ENCODE data around the gene FBXO36. TPM values are rescaled to one million over a fixed set of nuclear protein-coding genes. Genes with fewer than 3 reads are reported as not detected.

Gene FBXO36
- total RNA-seq, 1 donor from 2014 or later: 3.6 TPM

GRCh38 chr2:229927817-229928321 lies 5.6 kb downstream of the FBXO36 start:
- H3K4me1 Mint-ChIP-seq (ENCODE audit: unreplicated experiment): no peaks in the 10 kb centered on the region
- H3K4me3 Mint-ChIP-seq (ENCODE audit: unreplicated experiment): no peak overlapping the region
- no peaks in the 10 kb centered on the region for H3K36me3 Mint-ChIP-seq (ENCODE audit: low read depth, unreplicated experiment)
- H3K27me3 Mint-ChIP-seq (ENCODE audit: unreplicated experiment): no peaks in the 10 kb centered on the region
- no peak for TF ChIP-seq CTCF (IDR thresholded peaks at IDR 0.05; ENCODE audit: unreplicated experiment)
- no peak overlapping the region for H3K27ac Mint-ChIP-seq (ENCODE audit: unreplicated experiment)
- no peak for DNase-seq (ENCODE audit: low spot score)
- no peaks in the 10 kb centered on the region for H3K9me3 Mint-ChIP-seq (ENCODE audit: unreplicated experiment)

- no peaks in the 10 kb centered on the region for H3K9me3 Mint-ChIP-seq (ENCODE audit: unreplicated experiment)
Measured at GRCh38 chr2:229930656-229931055, 8.4 kb downstream of the FBXO36 start.

DNA sequence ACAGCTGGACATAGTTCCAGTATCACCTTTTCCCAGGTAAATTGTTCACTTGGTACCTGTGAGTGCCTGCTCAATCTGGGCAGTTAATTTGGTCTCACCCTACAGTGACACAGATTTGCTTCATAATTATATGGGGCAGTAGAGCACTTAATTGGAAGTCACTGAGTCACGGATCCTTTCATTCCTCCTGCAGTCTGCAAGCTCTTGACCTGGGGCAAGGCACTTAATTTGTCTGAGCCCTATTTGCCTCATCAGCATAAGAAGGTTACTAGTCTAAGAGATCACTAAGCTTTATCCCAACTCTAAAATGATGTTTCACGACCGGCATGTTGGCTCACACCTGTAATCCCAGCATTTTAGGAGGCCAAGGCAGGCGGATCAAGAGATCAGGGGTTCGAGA lies 8.9 kb downstream of the FBXO36 start:
- H3K27ac Mint-ChIP-seq (ENCODE audit: unreplicated experiment): no peak overlapping the region

More at GRCh38 chr2:229930656-229931055, 8.4 kb downstream of the FBXO36 start:
- Mint-ChIP-seq H3K4me1 (ENCODE audit: unreplicated experiment) (no peaks in the 10 kb centered on the region), H3K4me3 (ENCODE audit: unreplicated experiment) (no peak overlapping the region), H3K36me3 (ENCODE audit: low read depth, unreplicated experiment) (no peaks in the 10 kb centered on the region), H3K27me3 (ENCODE audit: unreplicated experiment) (no peaks in the 10 kb centered on the region), H3K27ac (ENCODE audit: unreplicated experiment) (no peak overlapping the region)
- no peak for DNase-seq (ENCODE audit: low spot score)
- TF ChIP-seq CTCF (IDR thresholded peaks at IDR 0.05; ENCODE audit: unreplicated experiment): no peak

DNA sequence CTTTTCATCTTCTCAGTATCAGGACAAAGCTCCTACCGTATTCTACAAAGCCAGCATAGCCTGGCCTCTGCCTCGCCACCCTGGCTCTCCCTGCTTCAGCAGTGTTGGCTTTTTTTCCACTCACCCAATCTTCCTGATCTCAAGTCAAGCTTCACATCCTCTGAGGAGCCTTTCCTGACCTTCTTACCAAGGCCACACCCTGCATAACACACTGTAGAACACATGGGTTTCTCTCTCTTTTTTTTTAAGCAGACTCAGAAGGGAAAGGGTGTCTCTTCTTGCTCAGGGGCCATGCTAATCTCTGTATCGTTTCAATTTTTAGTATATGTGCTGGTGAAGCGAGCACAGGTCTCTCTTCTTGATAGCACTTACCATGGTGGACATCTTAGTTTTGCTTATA lies 15.2 kb downstream of the FBXO36 start:
- no peaks in the 10 kb centered on the region for H3K9me3 Mint-ChIP-seq (ENCODE audit: unreplicated experiment)
- no peak overlapping the region for H3K27ac Mint-ChIP-seq (ENCODE audit: unreplicated experiment)
- no peaks in the 10 kb centered on the region for H3K36me3 Mint-ChIP-seq (ENCODE audit: low read depth, unreplicated experiment)
- DNase-seq (ENCODE audit: low spot score): no peak
- no peak overlapping the region for H3K4me3 Mint-ChIP-seq (ENCODE audit: unreplicated experiment)
- peaks cover 3% of the 10 kb centered on the region for H3K4me1 Mint-ChIP-seq (ENCODE audit: unreplicated experiment)
- TF ChIP-seq CTCF (IDR thresholded peaks at IDR 0.05; ENCODE audit: unreplicated experiment): no peak
- H3K27me3 Mint-ChIP-seq (ENCODE audit: unreplicated experiment): peaks cover 8% of the 10 kb centered on the region

More for the DNA sequence above, 8.9 kb downstream of the FBXO36 start:
- no peak overlapping the region for H3K4me3 Mint-ChIP-seq (ENCODE audit: unreplicated experiment)
- no peak for DNase-seq (ENCODE audit: low spot score)
- TF ChIP-seq CTCF (IDR thresholded peaks at IDR 0.05; ENCODE audit: unreplicated experiment): no peak
- no peaks in the 10 kb centered on the region for H3K9me3 Mint-ChIP-seq (ENCODE audit: unreplicated experiment)
- no peaks in the 10 kb centered on the region for H3K27me3 Mint-ChIP-seq (ENCODE audit: unreplicated experiment)
- no peaks in the 10 kb centered on the region for H3K36me3 Mint-ChIP-seq (ENCODE audit: low read depth, unreplicated experiment)
- no peaks in the 10 kb centered on the region for H3K4me1 Mint-ChIP-seq (ENCODE audit: unreplicated experiment)

DNA sequence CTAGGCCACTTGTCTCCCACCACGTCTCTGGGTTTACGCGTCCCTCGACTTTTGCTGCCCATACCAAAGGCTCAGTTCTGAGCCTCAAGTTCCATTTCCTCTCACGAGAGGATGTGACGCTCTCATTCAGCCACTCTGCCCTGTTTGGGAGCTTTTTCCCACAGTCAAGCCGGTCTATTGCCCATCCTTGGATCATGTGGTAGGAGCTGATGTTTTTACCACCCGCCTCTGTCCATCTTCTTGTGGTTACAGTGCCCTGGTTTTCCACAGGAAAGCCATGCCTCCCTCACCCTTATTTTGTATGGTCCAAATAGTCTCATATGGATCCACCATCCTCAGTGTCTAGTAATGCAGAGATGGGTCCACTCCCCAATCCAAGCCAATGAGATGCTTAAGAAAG lies 20.4 kb downstream of the FBXO36 start:
- Mint-ChIP-seq H3K27me3 (ENCODE audit: unreplicated experiment) (peaks cover 15% of the 10 kb centered on the region), H3K4me3 (ENCODE audit: unreplicated experiment) (no peak overlapping the region)
- no peak for TF ChIP-seq CTCF (IDR thresholded peaks at IDR 0.05; ENCODE audit: unreplicated experiment)

More for the DNA sequence above, 20.4 kb downstream of the FBXO36 start:
- no peaks in the 10 kb centered on the region for H3K9me3 Mint-ChIP-seq (ENCODE audit: unreplicated experiment)
- peaks cover 24% of the 10 kb centered on the region for H3K4me1 Mint-ChIP-seq (ENCODE audit: unreplicated experiment)
- H3K27ac Mint-ChIP-seq (ENCODE audit: unreplicated experiment): no peak overlapping the region
- no peak for DNase-seq (ENCODE audit: low spot score)
- H3K36me3 Mint-ChIP-seq (ENCODE audit: low read depth, unreplicated experiment): peaks cover 4% of the 10 kb centered on the region
